Ovary (tissue), 9 donors: ENCODE measurements around the gene ZNF746. TPM values are rescaled to one million over a fixed set of nuclear protein-coding genes. Genes with fewer than 3 reads are reported as not detected.

Source experiments
- DNase-seq, 5 donors: peaks; one replicate each; pipeline ENCODE4 v3.0.0-alpha.2; 2019 to 2020
- H3K27ac ChIP-seq, 2 donors: fragments of 200-600 bp; one replicate each; pipeline versions ENCODE4 v1.5.1 to v1.8.0; 2019 to 2022
- H3K27me3 ChIP-seq: fragments of 200-600 bp; one replicate; pipeline ENCODE4 v1.8.0; 2022
- H3K36me3 ChIP-seq: fragments of 200-600 bp; sonication (generic); one replicate; pipeline ENCODE4 v1.5.1; 2019
- H3K4me1 ChIP-seq: one replicate; pipeline ENCODE4 v1.8.1; 2013; ENCODE audit warnings: mild to moderate bottlenecking, moderate library complexity; ENCODE audit not compliant: insufficient read depth
- H3K4me3 ChIP-seq: fragments of 200-600 bp; sonication (generic); one replicate; pipeline ENCODE4 v1.5.1; 2017
- H3K9me3 ChIP-seq, 2 donors: fragments of 200-600 bp in 1 of 2; sonication (generic) in 1 of 2; one replicate each; pipeline versions ENCODE4 v1.5.1 to v1.8.1; 2013 to 2019; ENCODE audit warnings: mild to moderate bottlenecking in 1 of 2, moderate library complexity in 1 of 2
- CTCF ChIP-seq, 3 donors: fragments of 450-650 bp in 2 of 3; fragments of 200-600 bp in 1 of 3; IDR thresholded peaks; one replicate each; pipeline versions ENCODE4 v1.5.1 to v1.8.0; 2016 to 2022; ENCODE audit warnings: antibody characterized with exemption in 3 of 3, mild to moderate bottlenecking in 1 of 3
- EP300 ChIP-seq: sonication (generic); formaldehyde crosslinking; IDR thresholded peaks from one replicate; pipeline ENCODE4 v1.6.1; 2017; ENCODE audit warnings: antibody characterized with exemption
- POLR2A ChIP-seq: fragments of 450-650 bp; IDR thresholded peaks from one replicate; pipeline ENCODE4 v1.6.1; 2017; ENCODE audit warnings: antibody characterized with exemption, mild to moderate bottlenecking, moderate library complexity
- WGBS, 3 donors: extraction: QIAGEN DNeasy Blood & Tissue Kit in 1 of 3; methylation state at CpG; one replicate each; pipeline versions ENCODE4 v1.1.5 to v1.1.7; 2013 to 2017; 5-methylcytosine and 5-hydroxymethylcytosine counted together
- intact Hi-C, 4 donors: fragments of 100-400 bp; cut with DNase I; formaldehyde crosslinking; loops; one replicate each; pipeline versions ENCODE4 v1.11.0 to v1.15.1; 2022 to 2023
- polyA plus RNA-seq, 2 donors: library from polyadenylated mRNA; stranded (reverse); fragments of 200-250 nt in 1 of 2; fragments of 350-450 nt in 1 of 2; fragmentation: Illumina TruSeq in 1 of 2; extraction: RNeasy Lipid Tissue Mini Kit (QIAGEN cat#74804) in 1 of 2; gene quantifications; one replicate each; pipeline ENCODE4 v1.2.3, GENCODE V29; 2013 to 2014
- total RNA-seq, 7 donors: library from RNA; depleted of rRNA in 2 of 7; stranded (reverse); fragments of >200 nt in 2 of 7; fragmentation: NEBNext Ultra II Directional in 3 of 7; extraction: Animal tissue kit (Norgen Biotek cat#: 25700) in 3 of 7; gene quantifications; one replicate each; pipeline versions ENCODE4 v1.1.0 to v1.2.4, GENCODE V29; 2016 to 2023
- donor health status: DM: no; HTN: no; CAD: no; lungs with moderate emphysema.
- donor health status: DM: no; HTN: no; CAD: no.
- donor health status: Bipolar disorder and iron deficiency.
- donor health status: DM: yes; HTN: yes; CAD: no.
- donor health status: DM: no; HTN: no; CAD: no.
- donor health status: DM: yes; HTN: yes; CAD: no.

The ZNF746 gene
- total and polyA plus RNA-seq, 9 donors = 5.9 to 19.3 (median 15.6) TPM

GRCh38 chr7:149427893-149428292, 69.7 kb downstream of the ZNF746 start:
- H3K27ac ChIP-seq = no peak overlapping the region
- no peaks in the 10 kb centered on the region for H3K36me3 ChIP-seq

GRCh38 chr7:149427096-149427680, 70.4 kb downstream of the ZNF746 start:
- H3K36me3 ChIP-seq = no peaks in the 10 kb centered on the region
- H3K27ac ChIP-seq = no peak overlapping the region

More at GRCh38 chr7:149427893-149428292, 69.7 kb downstream of the ZNF746 start:
- no peak for DNase-seq
- Histone ChIP-seq H3K27me3 (no peaks in the 10 kb centered on the region), H3K4me1 (no peaks in the 10 kb centered on the region), H3K4me3 (no peak overlapping the region), H3K9me3 (no peaks in the 10 kb centered on the region)
- intact Hi-C loops = loop anchor here in 1 of 4 donors (10.0 kb wide), 1 partner anchor 163 kb away; the partner anchor contains the start of gene ZNF783
- TF ChIP-seq EP300 = no peak
- WGBS, 3 donors = 52 to 66% (median 58%) methylated on average over 2 of the region's 2 CpGs

GRCh38 chr7:149423449-149424110, 74.0 kb downstream of the ZNF746 start:
- Histone ChIP-seq H3K27ac (no peak overlapping the region), H3K27me3 (no peaks in the 10 kb centered on the region), H3K4me1 (peaks cover 3% of the 10 kb centered on the region), H3K9me3 (no peaks in the 10 kb centered on the region), H3K4me3 (no peak overlapping the region), H3K36me3 (no peaks in the 10 kb centered on the region)
- intact Hi-C loops = loop anchor here in 2 of 4 donors (5.0 to 10.0 kb wide), 2 partner anchors 159 to 199 kb away; partner anchors contain the start of gene ZNF783 (in 1 of the 2)
- no peak for DNase-seq
- TF ChIP-seq EP300 = no peak
- TF ChIP-seq CTCF (IDR thresholded peaks at IDR 0.05) = no peak
- no peak for TF ChIP-seq POLR2A
- 8 to 20% (median 19%) methylated on average over 24 of the region's 24 CpGs for WGBS, 3 donors

More at GRCh38 chr7:149427096-149427680, 70.4 kb downstream of the ZNF746 start:
- Histone ChIP-seq H3K27me3 (no peaks in the 10 kb centered on the region), H3K4me3 (no peak overlapping the region), H3K4me1 (peaks cover 3% of the 10 kb centered on the region), H3K9me3 (no peaks in the 10 kb centered on the region)
- TF ChIP-seq POLR2A = no peak
- TF ChIP-seq CTCF (IDR thresholded peaks at IDR 0.05) = no peak
- TF ChIP-seq EP300 = no peak
- no peak for DNase-seq
- WGBS, 3 donors = 76 to 89% (median 79%) methylated on average over 4 of the region's 4 CpGs
- intact Hi-C loops = loop anchor here in 1 of 4 donors (10.0 kb wide), 1 partner anchor 162 kb away; the partner anchor contains the start of gene ZNF783

GRCh38 chr7:149422914-149423301, 74.7 kb downstream of the ZNF746 start:
- 4 to 6% (median 5%) methylated on average over 31 to 35 of the region's 35 CpGs for WGBS, 3 donors
- H3K4me1 ChIP-seq = peaks cover 3% of the 10 kb centered on the region
- H3K36me3 ChIP-seq = no peaks in the 10 kb centered on the region
- peak in 1 of 5 donors; percentile 33 for DNase-seq
- intact Hi-C loops = loop anchor here in 2 of 4 donors (5.0 to 10.0 kb wide), 2 partner anchors 158 to 199 kb away; partner anchors contain the start of gene ZNF783 (in 1 of the 2)
- peak overlapping the region; percentile 30 for H3K4me3 ChIP-seq
- no peaks in the 10 kb centered on the region for H3K27me3 ChIP-seq
- H3K27ac ChIP-seq = peak overlapping the region in 1 of 2 donors; percentile 42
- no peaks in the 10 kb centered on the region for H3K9me3 ChIP-seq
- TF ChIP-seq POLR2A = no peak
- no peak for TF ChIP-seq CTCF (IDR thresholded peaks at IDR 0.05)

Other genes with a start within 250 kb of the ZNF746 start
- gene ZNF783, start 235.6 kb downstream of the ZNF746 start, total RNA-seq = 10 to 100 TPM; 11.6 to 27.6 (median 21.2) TPM
- gene ZNF783, start 235.6 kb downstream of the ZNF746 start, polyA plus RNA-seq = 10 to 100 TPM in 1 of 2 donors, 1 to 10 TPM in 1; 5.5 to 12.2 TPM
- gene ZNF777, start 36.7 kb downstream of the ZNF746 start, total RNA-seq = 10 to 100 TPM in 5 of 7 donors, 1 to 10 TPM in 2; 5.6 to 20.4 (median 15.8) TPM
- 10 to 100 TPM in 1 of 2 donors, 1 to 10 TPM in 1; 3.8 to 13.7 TPM for gene ZNF777, start 36.7 kb downstream of the ZNF746 start, polyA plus RNA-seq